Adrenal gland (tissue), 5 donors: ENCODE data around the gene CD93.

Experiments used
- POLR2A ChIP-seq, 2 donors: fragments of 450-650 bp; IDR thresholded peaks; one replicate each; pipeline ENCODE4 v1.6.1; 2017; ENCODE audit warnings: antibody characterized with exemption in 2 of 2, mild to moderate bottlenecking in 2 of 2, moderate library complexity in 1 of 2
- TF ChIP-seq, protein P1 (sequence below), 6 experiments: fragments of 450-650 bp in 4 of 6; fragments of 200-600 bp in 2 of 6; sonication (generic) in 1 of 6; IDR thresholded peaks; 1 replicate in 5 of 6; 2 replicates in 1 of 6; pipeline versions ENCODE4 v1.5.1 to v1.8.0; 2016 to 2021; ENCODE audit warnings: antibody characterized with exemption in 6 of 6, mild to moderate bottlenecking in 2 of 6, moderate library complexity in 1 of 6
- donor health status: DM: no; HTN: no; CAD: no.

DNA sequence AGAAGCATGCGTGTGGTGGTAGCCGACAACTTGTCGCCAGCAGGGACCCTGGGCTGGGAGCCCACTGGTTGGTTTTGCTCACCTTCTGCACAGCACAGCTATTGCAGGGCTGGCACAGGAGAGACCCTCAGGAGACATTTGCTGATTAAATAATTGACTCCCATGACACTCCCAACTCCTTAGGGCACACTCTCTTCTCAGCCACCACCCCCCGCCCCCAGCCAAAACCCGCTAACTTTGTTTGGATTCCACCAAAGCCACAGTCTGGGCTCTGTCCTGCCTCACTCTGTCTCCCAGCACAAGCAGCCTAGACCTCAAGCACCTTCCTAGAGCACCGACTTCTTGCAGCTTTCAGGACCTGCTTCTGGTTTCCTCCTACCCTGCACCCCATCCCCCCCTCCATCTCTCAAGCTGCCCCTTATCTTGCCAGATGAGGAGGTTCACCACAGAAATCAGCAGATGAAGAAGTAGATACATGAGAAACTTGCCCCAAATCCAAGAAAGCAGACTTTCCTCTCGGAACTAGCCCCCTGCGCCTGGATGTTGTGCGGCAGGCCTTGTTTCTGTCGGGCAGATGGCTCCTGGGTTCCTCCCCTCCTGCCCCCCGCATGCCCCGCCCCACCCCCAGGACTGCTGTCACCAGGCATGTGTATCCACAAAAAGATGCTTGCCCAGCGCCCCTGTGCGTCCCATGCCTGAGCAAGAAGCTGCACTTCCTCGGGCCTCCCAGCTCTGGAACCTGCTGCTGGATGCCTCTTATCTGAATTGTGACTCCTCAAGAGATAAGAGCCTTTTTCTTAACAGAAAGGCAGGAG, 35.0 kb upstream of the CD93 start:
- TF ChIP-seq, protein P1, sequence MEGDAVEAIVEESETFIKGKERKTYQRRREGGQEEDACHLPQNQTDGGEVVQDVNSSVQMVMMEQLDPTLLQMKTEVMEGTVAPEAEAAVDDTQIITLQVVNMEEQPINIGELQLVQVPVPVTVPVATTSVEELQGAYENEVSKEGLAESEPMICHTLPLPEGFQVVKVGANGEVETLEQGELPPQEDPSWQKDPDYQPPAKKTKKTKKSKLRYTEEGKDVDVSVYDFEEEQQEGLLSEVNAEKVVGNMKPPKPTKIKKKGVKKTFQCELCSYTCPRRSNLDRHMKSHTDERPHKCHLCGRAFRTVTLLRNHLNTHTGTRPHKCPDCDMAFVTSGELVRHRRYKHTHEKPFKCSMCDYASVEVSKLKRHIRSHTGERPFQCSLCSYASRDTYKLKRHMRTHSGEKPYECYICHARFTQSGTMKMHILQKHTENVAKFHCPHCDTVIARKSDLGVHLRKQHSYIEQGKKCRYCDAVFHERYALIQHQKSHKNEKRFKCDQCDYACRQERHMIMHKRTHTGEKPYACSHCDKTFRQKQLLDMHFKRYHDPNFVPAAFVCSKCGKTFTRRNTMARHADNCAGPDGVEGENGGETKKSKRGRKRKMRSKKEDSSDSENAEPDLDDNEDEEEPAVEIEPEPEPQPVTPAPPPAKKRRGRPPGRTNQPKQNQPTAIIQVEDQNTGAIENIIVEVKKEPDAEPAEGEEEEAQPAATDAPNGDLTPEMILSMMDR (IDR thresholded peaks at IDR 0.05): no peak
- TF ChIP-seq POLR2A (IDR thresholded peaks at IDR 0.05): no peak
